Measurements from ENCODE around the gene VPS54. TPM values are rescaled to one million over a fixed set of nuclear protein-coding genes. Genes with fewer than 3 reads are reported as not detected.

The VPS54 gene
- polyA plus RNA-seq, 1 of the 3 experiments (the other 2 are of a cell fraction) = 5.3 TPM

DNA sequence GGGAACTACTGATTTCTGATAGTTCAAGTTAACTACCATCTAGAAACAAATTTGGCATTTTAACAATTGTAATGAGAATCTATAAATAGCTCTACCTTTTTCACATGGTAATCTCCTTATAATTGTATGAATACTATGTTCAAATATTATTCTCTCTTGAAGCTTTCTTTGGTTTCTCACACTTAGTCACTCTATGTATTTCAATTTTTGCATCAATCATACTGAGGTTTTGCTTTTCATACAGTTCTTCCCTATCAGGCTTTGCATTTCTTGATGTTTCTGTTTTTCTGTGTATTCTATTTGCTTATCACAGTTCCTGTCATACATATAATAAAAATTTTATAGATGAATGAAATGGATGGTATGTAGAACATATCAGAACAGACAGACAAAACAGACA lies 16.0 kb downstream of the VPS54 start:
- no peak overlapping the region for H3K4me3 ChIP-seq (ENCODE audit: low read depth in 2 of 2, low read length in 1 of 2)
- no peaks in the 10 kb centered on the region for H3K9me3 ChIP-seq
- H3F3A ChIP-seq (replicated peaks; ENCODE audit: insufficient read depth) = no peaks in the 10 kb centered on the region
- CTCF ChIA-PET = no interaction called here
- H3K9ac ChIP-seq = no peak overlapping the region
- H3K4me1 ChIP-seq (ENCODE audit: control insufficient read depth in 1 of 2, insufficient read depth in 2 of 2, low read depth in 1 of 2, low read length in 1 of 2) = no peaks in the 10 kb centered on the region; a peak in 2 of 4 replicates
- POLR2A ChIA-PET = no interaction called here
- H3K79me2 ChIP-seq (ENCODE audit: insufficient read depth) = peaks cover 63% of the 10 kb centered on the region
- H2AFZ ChIP-seq (ENCODE audit: low read depth) = no peak overlapping the region
- no peak for TF ChIP-seq JUND (IDR thresholded peaks at IDR 0.05)
- TF ChIP-seq, protein P1, sequence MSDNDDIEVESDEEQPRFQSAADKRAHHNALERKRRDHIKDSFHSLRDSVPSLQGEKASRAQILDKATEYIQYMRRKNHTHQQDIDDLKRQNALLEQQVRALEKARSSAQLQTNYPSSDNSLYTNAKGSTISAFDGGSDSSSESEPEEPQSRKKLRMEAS (IDR thresholded peaks at IDR 0.05; ENCODE audit: low read depth) = no peak
- TF ChIP-seq, protein P2, sequence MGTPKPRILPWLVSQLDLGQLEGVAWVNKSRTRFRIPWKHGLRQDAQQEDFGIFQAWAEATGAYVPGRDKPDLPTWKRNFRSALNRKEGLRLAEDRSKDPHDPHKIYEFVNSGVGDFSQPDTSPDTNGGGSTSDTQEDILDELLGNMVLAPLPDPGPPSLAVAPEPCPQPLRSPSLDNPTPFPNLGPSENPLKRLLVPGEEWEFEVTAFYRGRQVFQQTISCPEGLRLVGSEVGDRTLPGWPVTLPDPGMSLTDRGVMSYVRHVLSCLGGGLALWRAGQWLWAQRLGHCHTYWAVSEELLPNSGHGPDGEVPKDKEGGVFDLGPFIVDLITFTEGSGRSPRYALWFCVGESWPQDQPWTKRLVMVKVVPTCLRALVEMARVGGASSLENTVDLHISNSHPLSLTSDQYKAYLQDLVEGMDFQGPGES (IDR thresholded peaks at IDR 0.05; ENCODE audit: low read depth, low read length) = no peak
- no peak for TF ChIP-seq CHD2 (IDR thresholded peaks at IDR 0.05; ENCODE audit: low read length, partially characterized antibody)
- no peak for TF ChIP-seq GATA2 (CRISPR knock-in tag; IDR thresholded peaks at IDR 0.05)
- no peak for TF ChIP-seq TAF1 (IDR thresholded peaks at IDR 0.05; ENCODE audit: borderline replicate concordance, low read depth, low read length)
- no peak for TF ChIP-seq NRF1 (IDR thresholded peaks at IDR 0.05; ENCODE audit: low read depth, low read length)
- no peak for TF ChIP-seq FOXM1 (IDR thresholded peaks at IDR 0.05; ENCODE audit: low read depth)
- no peak for TF ChIP-seq ELF1 (IDR thresholded peaks at IDR 0.05)
- TF ChIP-seq, protein P3, sequence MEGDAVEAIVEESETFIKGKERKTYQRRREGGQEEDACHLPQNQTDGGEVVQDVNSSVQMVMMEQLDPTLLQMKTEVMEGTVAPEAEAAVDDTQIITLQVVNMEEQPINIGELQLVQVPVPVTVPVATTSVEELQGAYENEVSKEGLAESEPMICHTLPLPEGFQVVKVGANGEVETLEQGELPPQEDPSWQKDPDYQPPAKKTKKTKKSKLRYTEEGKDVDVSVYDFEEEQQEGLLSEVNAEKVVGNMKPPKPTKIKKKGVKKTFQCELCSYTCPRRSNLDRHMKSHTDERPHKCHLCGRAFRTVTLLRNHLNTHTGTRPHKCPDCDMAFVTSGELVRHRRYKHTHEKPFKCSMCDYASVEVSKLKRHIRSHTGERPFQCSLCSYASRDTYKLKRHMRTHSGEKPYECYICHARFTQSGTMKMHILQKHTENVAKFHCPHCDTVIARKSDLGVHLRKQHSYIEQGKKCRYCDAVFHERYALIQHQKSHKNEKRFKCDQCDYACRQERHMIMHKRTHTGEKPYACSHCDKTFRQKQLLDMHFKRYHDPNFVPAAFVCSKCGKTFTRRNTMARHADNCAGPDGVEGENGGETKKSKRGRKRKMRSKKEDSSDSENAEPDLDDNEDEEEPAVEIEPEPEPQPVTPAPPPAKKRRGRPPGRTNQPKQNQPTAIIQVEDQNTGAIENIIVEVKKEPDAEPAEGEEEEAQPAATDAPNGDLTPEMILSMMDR (IDR thresholded peaks at IDR 0.05) = no peak
- no peak for TF ChIP-seq GABPA (IDR thresholded peaks at IDR 0.05; ENCODE audit: low read depth)
- TF ChIP-seq MEF2A (IDR thresholded peaks at IDR 0.05; ENCODE audit: borderline replicate concordance, low read depth) = no peak
- no peak for TF ChIP-seq NFIC (IDR thresholded peaks at IDR 0.05; ENCODE audit: borderline replicate concordance)
- TF ChIP-seq EZH2phosphoT487 (IDR thresholded peaks at IDR 0.05; ENCODE audit: borderline replicate concordance, low read depth) = no peak
- TF ChIP-seq RAD21 (IDR thresholded peaks at IDR 0.05; ENCODE audit: low read length) = no peak
- H3K27me3 ChIP-seq (ENCODE audit: insufficient read depth) = no peaks in the 10 kb centered on the region
- no peak overlapping the region for H3K27ac ChIP-seq (ENCODE audit: low read depth in 2 of 2, low read length in 1 of 2)
- peaks cover 14% of the 10 kb centered on the region; the same call in 1 of the 2 replicates for H4K20me1 ChIP-seq (ENCODE audit: insufficient read depth)
- H3K36me3 ChIP-seq (replicated peaks in 1 of 2; ENCODE audit: control insufficient read depth in 1 of 2, insufficient read depth in 2 of 2, low read length in 1 of 2) = peaks cover 4 to 15% of the 10 kb centered on the region in 2 experiments
- H3K4me2 ChIP-seq = no peak overlapping the region
- DNase-seq = no peak
- H3K9me2 ChIP-seq = no peaks in the 10 kb centered on the region

DNA sequence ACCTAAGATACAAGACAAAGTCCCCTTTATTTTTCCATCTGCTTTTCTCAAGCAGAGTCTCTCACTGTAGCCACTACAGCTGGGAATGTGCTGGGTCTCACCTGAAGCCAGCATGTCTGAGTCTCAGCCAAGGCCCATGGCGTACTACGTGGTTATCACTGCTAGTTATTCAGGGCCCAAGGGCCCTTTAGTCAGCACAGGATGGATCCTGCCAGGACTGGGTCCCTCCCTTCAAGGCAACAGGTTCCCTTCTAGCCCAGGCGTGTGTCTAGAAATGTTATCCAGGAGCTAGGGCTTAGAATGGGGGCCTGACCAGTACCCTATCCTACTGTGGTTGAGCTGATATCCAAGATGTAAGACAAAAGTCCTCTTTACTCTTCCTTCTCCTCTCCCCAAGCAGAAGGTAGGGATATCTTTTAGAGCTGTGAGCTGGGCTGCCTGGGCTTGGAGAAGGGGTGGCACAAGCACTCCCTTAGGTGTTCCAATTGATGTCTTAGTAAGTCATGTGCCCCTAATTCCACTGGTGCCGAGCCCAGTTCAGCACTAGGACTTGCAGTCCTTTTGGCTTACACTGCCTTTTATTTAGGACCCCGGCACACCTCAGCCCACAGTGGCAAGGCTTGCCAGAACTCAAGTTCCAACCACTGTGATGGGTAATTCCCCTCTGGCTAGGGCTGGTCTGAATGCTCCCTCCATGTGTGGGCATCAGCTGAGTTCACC lies 17.7 kb downstream of the VPS54 start:
- Histone ChIP-seq H3K4me3 (ENCODE audit: low read depth in 2 of 2, low read length in 1 of 2) (no peak overlapping the region), H3F3A (replicated peaks; ENCODE audit: insufficient read depth) (no peaks in the 10 kb centered on the region), H3K9ac (no peak overlapping the region), H4K20me1 (ENCODE audit: insufficient read depth) (peaks cover 14% of the 10 kb centered on the region; the same call in 1 of the 2 replicates), H3K4me2 (no peak overlapping the region), H3K36me3 (replicated peaks in 1 of 2; ENCODE audit: control insufficient read depth in 1 of 2, insufficient read depth in 2 of 2, low read length in 1 of 2) (peaks cover 4 to 17% of the 10 kb centered on the region in 2 experiments), H3K4me1 (ENCODE audit: control insufficient read depth in 1 of 2, insufficient read depth in 2 of 2, low read depth in 1 of 2, low read length in 1 of 2) (no peaks in the 10 kb centered on the region; a peak in 2 of 4 replicates), H3K9me2 (no peaks in the 10 kb centered on the region), H2AFZ (ENCODE audit: low read depth) (no peak overlapping the region), H3K27ac (ENCODE audit: low read depth in 2 of 2, low read length in 1 of 2) (no peak overlapping the region), H3K79me2 (ENCODE audit: insufficient read depth) (peaks cover 53% of the 10 kb centered on the region), H3K27me3 (ENCODE audit: insufficient read depth) (no peaks in the 10 kb centered on the region), H3K9me3 (no peaks in the 10 kb centered on the region)
- DNase-seq = no peak
- ChIA-PET POLR2A (no interaction called here), CTCF (no interaction called here)
- 100% methylated on average over 4 of the region's 5 CpGs for WGBS (ENCODE audit: low lambda C conversion rate)
- TF ChIP-seq, protein P2 (IDR thresholded peaks at IDR 0.05; ENCODE audit: low read depth, low read length) = no peak
- TF ChIP-seq NRF1 (IDR thresholded peaks at IDR 0.05; ENCODE audit: low read depth, low read length) (no peak), RCOR1 (IDR thresholded peaks at IDR 0.05; ENCODE audit: low read length) (no peak), YY1 (IDR thresholded peaks at IDR 0.05; ENCODE audit: low read depth) (no peak), TCF12 (IDR thresholded peaks at IDR 0.05) (no peak), FOSL2 (IDR thresholded peaks at IDR 0.05; ENCODE audit: borderline replicate concordance, low read depth) (no peak), TEAD4 (IDR thresholded peaks at IDR 0.05; ENCODE audit: borderline replicate concordance, insufficient read depth) (no peak), RFX5 (IDR thresholded peaks at IDR 0.05; ENCODE audit: low read length) (no peak), ELF1 (IDR thresholded peaks at IDR 0.05) (no peak), NFIC (IDR thresholded peaks at IDR 0.05; ENCODE audit: borderline replicate concordance) (no peak)
- TF ChIP-seq, protein P4, sequence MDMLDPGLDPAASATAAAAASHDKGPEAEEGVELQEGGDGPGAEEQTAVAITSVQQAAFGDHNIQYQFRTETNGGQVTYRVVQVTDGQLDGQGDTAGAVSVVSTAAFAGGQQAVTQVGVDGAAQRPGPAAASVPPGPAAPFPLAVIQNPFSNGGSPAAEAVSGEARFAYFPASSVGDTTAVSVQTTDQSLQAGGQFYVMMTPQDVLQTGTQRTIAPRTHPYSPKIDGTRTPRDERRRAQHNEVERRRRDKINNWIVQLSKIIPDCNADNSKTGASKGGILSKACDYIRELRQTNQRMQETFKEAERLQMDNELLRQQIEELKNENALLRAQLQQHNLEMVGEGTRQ (IDR thresholded peaks at IDR 0.05; ENCODE audit: borderline replicate concordance, low read depth, low read length) = no peak
